ENCODE measurements around the gene MRM2.
"Not testable (repeated sequence)": the region's sequence is repeated elsewhere in the genome, so short reads cannot be mapped to it uniquely, and the experiment has no call there.

The MRM2 gene

GRCh38 chr7:2241580-2242540 lies at the start of gene MRM2, which contains the start of gene NUDT1:
Gene MRM2, minus strand, starts transcription at chr7:2242205. Its CDS starts 36 bp downstream, at chr7:2242169.
Gene NUDT1, plus strand, starts transcription at chr7:2242226. Its CDS starts 2,349 bp downstream, at chr7:2244575.
- DNase-seq = peak; percentile 68

GRCh38 chr7:2290877-2291276 lies 48.9 kb upstream of the MRM2 start:
- DNase-seq = no peak

- no peak for DNase-seq
Measured at GRCh38 chr7:2289621-2290020, 47.6 kb upstream of the MRM2 start.

- peak; percentile 40 for DNase-seq
Measured at GRCh38 chr7:2289111-2289586, 47.1 kb upstream of the MRM2 start.

GRCh38 chr7:2288503-2288902 lies 46.5 kb upstream of the MRM2 start:
- no peak for DNase-seq

GRCh38 chr7:2287745-2288144 lies 45.7 kb upstream of the MRM2 start:
- DNase-seq = no peak

GRCh38 chr7:2283074-2283473 lies 41.1 kb upstream of the MRM2 start:
- no peak for DNase-seq

- no peak for DNase-seq
Measured at GRCh38 chr7:2282185-2282751, 40.3 kb upstream of the MRM2 start.

GRCh38 chr7:2281541-2281940 lies 39.5 kb upstream of the MRM2 start:
- peak; percentile 68 for DNase-seq

- no peak for DNase-seq
Measured at GRCh38 chr7:2280424-2280823, 38.4 kb upstream of the MRM2 start.

- peak; percentile 6 for DNase-seq
Measured at GRCh38 chr7:2279896-2280295, 37.9 kb upstream of the MRM2 start.

GRCh38 chr7:2278026-2278425 lies 36.0 kb upstream of the MRM2 start:
- DNase-seq = no peak

GRCh38 chr7:2276107-2276506 lies 34.1 kb upstream of the MRM2 start:
- no peak for DNase-seq

- DNase-seq = no peak
Measured at GRCh38 chr7:2275101-2275500, 33.1 kb upstream of the MRM2 start.

- no peak for DNase-seq
Measured at GRCh38 chr7:2274666-2275065, 32.7 kb upstream of the MRM2 start.

- DNase-seq = no peak
Measured at GRCh38 chr7:2273866-2274265, 31.9 kb upstream of the MRM2 start.

GRCh38 chr7:2272031-2272430 lies 30.0 kb upstream of the MRM2 start:
- DNase-seq = no peak

- no peak for DNase-seq
Measured at GRCh38 chr7:2271273-2272026, 29.4 kb upstream of the MRM2 start.

GRCh38 chr7:2270495-2270894 lies 28.5 kb upstream of the MRM2 start:
- DNase-seq = no peak

- DNase-seq = no peak
Measured at GRCh38 chr7:2269991-2270460, 28.0 kb upstream of the MRM2 start.

GRCh38 chr7:2269089-2269990 lies 27.3 kb upstream of the MRM2 start:
- not testable (repeated sequence) for DNase-seq

GRCh38 chr7:2266911-2267310 lies 24.9 kb upstream of the MRM2 start:
- no peak for DNase-seq

Data from fibroblast of upper back skin (primary cell).